ENCODE measurements around the gene CISD1. TPM values are rescaled to one million over a fixed set of nuclear protein-coding genes. Genes with fewer than 3 reads are reported as not detected.
A peak's percentile ranks its signal among the peaks of the same experiment; 100 is the strongest.
"Not testable (repeated sequence)": the region's sequence is repeated elsewhere in the genome, so short reads cannot be mapped to it uniquely, and the experiment has no call there.

The CISD1 gene
- polyA plus RNA-seq, 3 donors: 5.4 to 29.4 (median 24.9) TPM

DNA sequence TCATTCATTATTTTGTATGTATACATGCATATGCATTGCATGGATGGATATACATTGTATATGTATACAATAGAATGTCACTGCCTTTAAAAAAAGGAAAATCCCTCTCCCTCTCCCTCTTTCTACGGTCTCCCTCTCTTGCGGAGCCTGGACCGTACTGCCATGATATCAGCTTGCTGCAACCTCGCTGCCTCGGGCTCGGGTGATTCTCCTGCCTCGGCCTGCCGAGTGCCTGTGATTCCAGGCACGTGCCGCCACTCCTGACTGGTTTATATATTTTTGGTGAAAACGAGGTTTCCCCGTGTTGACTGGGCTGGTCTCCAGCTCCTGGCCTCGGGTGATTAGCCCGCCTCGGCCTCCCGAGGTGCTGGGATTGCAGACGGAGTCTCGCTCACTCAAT is 25.7 kb upstream of the CISD1 start:
- Histone ChIP-seq H3K9me3 (replicated peaks in 1 of 2; ENCODE audit: control insufficient read depth in 1 of 2, insufficient read depth in 1 of 2, low read length in 2 of 2) (peaks cover 0 to 9% of the 10 kb centered on the region in 2 donors), H3K27ac (ENCODE audit: low read depth in 1 of 2, low read length in 2 of 2) (no peak overlapping the region), H3K36me3 (replicated peaks in 1 of 2; ENCODE audit: control insufficient read depth in 1 of 2, insufficient read depth in 2 of 2, low read length in 2 of 2) (no peaks in the 10 kb centered on the region), H4K20me1 (ENCODE audit: insufficient read depth, low read length) (peaks cover 74% of the 10 kb centered on the region), H3K79me2 (ENCODE audit: insufficient read depth, low read length) (peaks cover 61% of the 10 kb centered on the region), H2AFZ (ENCODE audit: insufficient read depth, low read depth, low read length, poor library complexity, severe bottlenecking) (no peak overlapping the region), H3K4me2 (replicated peaks; ENCODE audit: extremely low read depth, low read length, poor library complexity, severe bottlenecking) (no peak overlapping the region), H3K9ac (ENCODE audit: insufficient read depth, low read length, poor library complexity, severe bottlenecking) (no peak overlapping the region), H3K4me3 (replicated peaks in 1 of 3; ENCODE audit: low read depth in 2 of 3, low read length in 3 of 3) (no peak overlapping the region), H3K27me3 (ENCODE audit: control insufficient read depth in 2 of 2, insufficient read depth in 2 of 2, low read length in 2 of 2) (no peaks in the 10 kb centered on the region), H3K4me1 (ENCODE audit: control insufficient read depth in 1 of 2, insufficient read depth in 2 of 2, low read length in 2 of 2) (peaks cover 0 to 2% of the 10 kb centered on the region in 2 donors)
- Mint-ChIP-seq H3K27ac (peak overlapping the region in 2 of 7 donors; percentile 52 to 76), H3K4me1 (peaks cover 17% of the 10 kb centered on the region), H3K27me3 (ENCODE audit: low read depth in 3 of 3) (peaks cover 0 to 2% (median 0%) of the 10 kb centered on the region in 3 donors), H3K4me3 (no peak overlapping the region), H3K36me3 (peaks cover 9% of the 10 kb centered on the region in 2 donors), H3K9me3 (peaks cover 4 to 15% (median 7%) of the 10 kb centered on the region in 7 donors)
- DNase-seq: no peak
- 100% methylated on average over 10 of the region's 18 CpGs for WGBS (ENCODE audit: insufficient coverage)
- intact Hi-C loops (cut with micrococcal nuclease): no loop called here
- TF ChIP-seq, protein P1, sequence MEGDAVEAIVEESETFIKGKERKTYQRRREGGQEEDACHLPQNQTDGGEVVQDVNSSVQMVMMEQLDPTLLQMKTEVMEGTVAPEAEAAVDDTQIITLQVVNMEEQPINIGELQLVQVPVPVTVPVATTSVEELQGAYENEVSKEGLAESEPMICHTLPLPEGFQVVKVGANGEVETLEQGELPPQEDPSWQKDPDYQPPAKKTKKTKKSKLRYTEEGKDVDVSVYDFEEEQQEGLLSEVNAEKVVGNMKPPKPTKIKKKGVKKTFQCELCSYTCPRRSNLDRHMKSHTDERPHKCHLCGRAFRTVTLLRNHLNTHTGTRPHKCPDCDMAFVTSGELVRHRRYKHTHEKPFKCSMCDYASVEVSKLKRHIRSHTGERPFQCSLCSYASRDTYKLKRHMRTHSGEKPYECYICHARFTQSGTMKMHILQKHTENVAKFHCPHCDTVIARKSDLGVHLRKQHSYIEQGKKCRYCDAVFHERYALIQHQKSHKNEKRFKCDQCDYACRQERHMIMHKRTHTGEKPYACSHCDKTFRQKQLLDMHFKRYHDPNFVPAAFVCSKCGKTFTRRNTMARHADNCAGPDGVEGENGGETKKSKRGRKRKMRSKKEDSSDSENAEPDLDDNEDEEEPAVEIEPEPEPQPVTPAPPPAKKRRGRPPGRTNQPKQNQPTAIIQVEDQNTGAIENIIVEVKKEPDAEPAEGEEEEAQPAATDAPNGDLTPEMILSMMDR (IDR thresholded peaks at IDR 0.05): no peak

DNA sequence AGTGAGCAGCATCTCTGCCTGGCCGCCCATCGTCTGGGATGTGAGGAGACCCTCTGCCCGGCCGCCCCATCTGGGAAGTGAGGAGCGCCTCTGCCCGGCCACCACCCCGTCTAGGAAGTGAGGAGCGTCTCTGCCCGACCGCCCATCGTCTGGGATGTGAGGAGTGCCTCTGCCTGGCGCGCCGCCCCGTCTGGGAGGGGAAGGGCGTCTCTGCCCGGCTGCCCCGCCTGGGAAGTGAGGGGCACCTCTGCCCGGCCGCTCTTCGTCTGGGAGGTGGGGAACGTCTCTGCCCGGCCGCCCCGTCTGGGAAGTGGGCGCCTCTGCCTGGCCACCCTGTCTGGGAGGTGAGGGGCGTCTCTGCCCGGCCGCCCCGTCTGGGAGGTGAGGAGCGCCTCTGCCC is 25.2 kb upstream of the CISD1 start:
- 90% methylated on average over 19 of the region's 31 CpGs for WGBS (ENCODE audit: insufficient coverage)
- H3K27me3 ChIP-seq (ENCODE audit: control insufficient read depth in 2 of 2, insufficient read depth in 2 of 2, low read length in 2 of 2); H3K9me3 ChIP-seq (replicated peaks in 1 of 2; ENCODE audit: control insufficient read depth in 1 of 2, insufficient read depth in 1 of 2, low read length in 2 of 2); H3K36me3 ChIP-seq (replicated peaks in 1 of 2; ENCODE audit: control insufficient read depth in 1 of 2, insufficient read depth in 2 of 2, low read length in 2 of 2); H3K4me1 ChIP-seq (ENCODE audit: control insufficient read depth in 1 of 2, insufficient read depth in 2 of 2, low read length in 2 of 2); H3K27ac Mint-ChIP-seq; H3K4me3 Mint-ChIP-seq; H3K9ac ChIP-seq (ENCODE audit: insufficient read depth, low read length, poor library complexity, severe bottlenecking); H3K4me3 ChIP-seq (replicated peaks in 1 of 3; ENCODE audit: low read depth in 2 of 3, low read length in 3 of 3); H3K27ac ChIP-seq (ENCODE audit: low read depth in 1 of 2, low read length in 2 of 2); H3K27me3 Mint-ChIP-seq (ENCODE audit: low read depth in 3 of 3); H3K4me2 ChIP-seq (replicated peaks; ENCODE audit: extremely low read depth, low read length, poor library complexity, severe bottlenecking); H3K36me3 Mint-ChIP-seq; intact Hi-C loops (cut with micrococcal nuclease); DNase-seq; H2AFZ ChIP-seq (ENCODE audit: insufficient read depth, low read depth, low read length, poor library complexity, severe bottlenecking): not testable (repeated sequence)
- Histone ChIP-seq H3K79me2 (ENCODE audit: insufficient read depth, low read length) (peaks cover 61% of the 10 kb centered on the region), H4K20me1 (ENCODE audit: insufficient read depth, low read length) (peaks cover 74% of the 10 kb centered on the region)
- H3K9me3 Mint-ChIP-seq: peaks cover 4 to 15% (median 7%) of the 10 kb centered on the region in 7 donors
- peaks cover 17% of the 10 kb centered on the region for H3K4me1 Mint-ChIP-seq

DNA sequence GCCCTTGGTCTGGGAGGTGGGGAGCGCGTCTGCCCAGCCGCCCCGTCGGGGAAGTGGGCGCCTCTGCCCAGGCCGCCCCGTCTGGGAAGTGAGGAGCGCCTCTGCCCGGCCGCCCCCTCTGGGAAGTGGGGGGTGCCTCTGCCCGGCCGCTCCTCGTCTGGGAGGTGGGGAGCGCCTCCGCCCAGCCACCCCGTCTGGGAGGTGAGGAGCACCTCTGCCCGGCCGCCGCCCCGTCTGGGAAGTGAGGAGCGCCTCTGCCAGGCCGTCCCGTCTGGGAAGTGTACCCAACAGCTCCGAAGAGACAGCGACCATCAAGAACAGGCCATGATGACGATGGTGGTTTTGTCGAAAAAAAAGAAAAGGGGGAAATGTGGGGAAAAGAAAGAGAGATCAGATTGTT is 24.7 kb upstream of the CISD1 start:
- H3K4me3 ChIP-seq (replicated peaks in 1 of 3; ENCODE audit: low read depth in 2 of 3, low read length in 3 of 3); H3K9me3 ChIP-seq (replicated peaks in 1 of 2; ENCODE audit: control insufficient read depth in 1 of 2, insufficient read depth in 1 of 2, low read length in 2 of 2); H3K27me3 ChIP-seq (ENCODE audit: control insufficient read depth in 2 of 2, insufficient read depth in 2 of 2, low read length in 2 of 2); H3K36me3 Mint-ChIP-seq; H3K27ac ChIP-seq (ENCODE audit: low read depth in 1 of 2, low read length in 2 of 2); H3K27me3 Mint-ChIP-seq (ENCODE audit: low read depth in 3 of 3); H3K4me2 ChIP-seq (replicated peaks; ENCODE audit: extremely low read depth, low read length, poor library complexity, severe bottlenecking); intact Hi-C loops (cut with micrococcal nuclease); H3K4me3 Mint-ChIP-seq; H3K36me3 ChIP-seq (replicated peaks in 1 of 2; ENCODE audit: control insufficient read depth in 1 of 2, insufficient read depth in 2 of 2, low read length in 2 of 2); DNase-seq; H3K4me1 ChIP-seq (ENCODE audit: control insufficient read depth in 1 of 2, insufficient read depth in 2 of 2, low read length in 2 of 2); H3K27ac Mint-ChIP-seq; H3K9ac ChIP-seq (ENCODE audit: insufficient read depth, low read length, poor library complexity, severe bottlenecking); H2AFZ ChIP-seq (ENCODE audit: insufficient read depth, low read depth, low read length, poor library complexity, severe bottlenecking): not testable (repeated sequence)
- peaks cover 74% of the 10 kb centered on the region for H4K20me1 ChIP-seq (ENCODE audit: insufficient read depth, low read length)
- Mint-ChIP-seq H3K9me3 (peaks cover 4 to 17% (median 7%) of the 10 kb centered on the region in 7 donors), H3K4me1 (peaks cover 17% of the 10 kb centered on the region)
- 88% methylated on average over 9 of the region's 28 CpGs for WGBS (ENCODE audit: insufficient coverage)
- H3K79me2 ChIP-seq (ENCODE audit: insufficient read depth, low read length): peaks cover 61% of the 10 kb centered on the region

DNA sequence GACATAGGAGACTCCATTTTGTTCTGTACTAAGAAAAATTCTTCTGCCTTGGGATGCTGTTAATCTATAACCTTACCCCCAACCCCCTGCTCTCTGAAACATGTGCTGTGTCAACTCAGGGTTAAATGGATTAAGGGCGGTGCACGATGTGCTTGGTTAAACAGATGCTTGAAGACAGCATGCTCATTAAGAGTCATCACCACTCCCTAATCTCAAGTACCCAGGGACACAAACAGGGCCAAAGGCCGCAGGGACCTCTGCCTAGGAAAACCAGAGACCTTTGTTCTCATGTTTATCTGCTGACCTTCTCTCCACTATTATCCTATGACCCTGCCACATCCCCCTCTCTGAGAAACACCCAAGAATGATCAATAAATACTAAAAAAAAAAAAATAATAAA is 24.3 kb upstream of the CISD1 start:
- WGBS (ENCODE audit: insufficient coverage): no CpG with 5 or more reads among the region's 3 CpGs
- H3K4me2 ChIP-seq (replicated peaks; ENCODE audit: extremely low read depth, low read length, poor library complexity, severe bottlenecking); H3K27ac Mint-ChIP-seq; H3K27me3 Mint-ChIP-seq (ENCODE audit: low read depth in 3 of 3); H3K4me3 Mint-ChIP-seq; H3K27me3 ChIP-seq (ENCODE audit: control insufficient read depth in 2 of 2, insufficient read depth in 2 of 2, low read length in 2 of 2); H3K27ac ChIP-seq (ENCODE audit: low read depth in 1 of 2, low read length in 2 of 2); H3K4me1 ChIP-seq (ENCODE audit: control insufficient read depth in 1 of 2, insufficient read depth in 2 of 2, low read length in 2 of 2); H2AFZ ChIP-seq (ENCODE audit: insufficient read depth, low read depth, low read length, poor library complexity, severe bottlenecking); H3K36me3 ChIP-seq (replicated peaks in 1 of 2; ENCODE audit: control insufficient read depth in 1 of 2, insufficient read depth in 2 of 2, low read length in 2 of 2); H3K4me3 ChIP-seq (replicated peaks in 1 of 3; ENCODE audit: low read depth in 2 of 3, low read length in 3 of 3); H3K9ac ChIP-seq (ENCODE audit: insufficient read depth, low read length, poor library complexity, severe bottlenecking); intact Hi-C loops (cut with micrococcal nuclease); H3K36me3 Mint-ChIP-seq; DNase-seq; H3K9me3 ChIP-seq (replicated peaks in 1 of 2; ENCODE audit: control insufficient read depth in 1 of 2, insufficient read depth in 1 of 2, low read length in 2 of 2): not testable (repeated sequence)
- Mint-ChIP-seq H3K4me1 (peaks cover 16% of the 10 kb centered on the region), H3K9me3 (peaks cover 4 to 17% (median 7%) of the 10 kb centered on the region in 7 donors)
- peaks cover 74% of the 10 kb centered on the region for H4K20me1 ChIP-seq (ENCODE audit: insufficient read depth, low read length)
- H3K79me2 ChIP-seq (ENCODE audit: insufficient read depth, low read length): peaks cover 60% of the 10 kb centered on the region

Data from CD14-positive monocyte (primary cell).